ENCODE data around the gene EIF3D. TPM values are rescaled to one million over a fixed set of nuclear protein-coding genes. Genes with fewer than 3 reads are reported as not detected.
A peak's percentile ranks its signal among the peaks of the same experiment; 100 is the strongest.

EIF3D gene
- total and polyA plus RNA-seq, 2 of the 8 experiments (the other 6 are each of a cell fraction or from before 2014, with no cell fraction given): 195 to 408 TPM

- Histone ChIP-seq H2BK12ac (ENCODE audit: low read depth, low read length) (peak within 1 kb of the TSS; percentile 75; the same call in 1 of the 2 replicates), H3K18ac (ENCODE audit: extremely low read depth, low read length) (peak within 1 kb of the TSS; percentile 68; the same call in 1 of the 2 replicates), H3K27me3 (replicated peaks in 1 of 4; ENCODE audit: control insufficient read depth in 3 of 4, extremely low read depth in 1 of 4, insufficient read depth in 3 of 4, low read length in 3 of 4) (peaks cover 0 to 7% (median 5%) of the 10 kb centered on the region in 4 experiments; a peak in 5 of 7 replicates), H2BK15ac (ENCODE audit: low read length) (peak within 1 kb of the TSS; percentile 88; the same call in 1 of the 2 replicates), H3K4me1 (replicated peaks in 1 of 4; ENCODE audit: control insufficient read depth in 3 of 4, insufficient read depth in 4 of 4, low read length in 3 of 4) (peaks cover 0 to 5% (median 2%) of the 10 kb centered on the region in 4 experiments; a peak in 4 of 7 replicates), H3K4me2 (ENCODE audit: insufficient read depth in 1 of 2, low read depth in 2 of 2, low read length in 2 of 2) (peak within 1 kb of the TSS; percentile 88 to 97), H4K8ac (ENCODE audit: extremely low read depth, insufficient read depth, low read length) (peak within 1 kb of the TSS; percentile 99), H3K4me3 (ENCODE audit: extremely low read depth in 1 of 4, insufficient read depth in 2 of 4, low read depth in 3 of 4, low read length in 4 of 4) (peak within 1 kb of the TSS; percentile 58 to 97 (median 71)), H3K36me3 (ENCODE audit: control insufficient read depth in 2 of 4, insufficient read depth in 4 of 4, low read length in 3 of 4) (peaks cover 0 to 5% (median under 1%) of the 10 kb centered on the region in 4 experiments; a peak in 3 of 8 replicates), H4K91ac (replicated peaks; ENCODE audit: insufficient read length, low read length) (no peak within 1 kb of the TSS), H3K23ac (ENCODE audit: insufficient read length) (no peak within 1 kb of the TSS), H3K27ac (ENCODE audit: low read depth, low read length) (peak within 1 kb of the TSS; percentile 60), H2AK5ac (ENCODE audit: low read depth, low read length) (0 out of 2 replicates have a peak within 1 kb of the TSS, but pooled peaks have one; percentile 45), H3K79me1 (ENCODE audit: low read depth, low read length) (no peaks in the 10 kb centered on the region), H2BK20ac (ENCODE audit: low read length) (no peak within 1 kb of the TSS), H3K9ac (replicated peaks in 1 of 4; ENCODE audit: extremely low read depth in 1 of 4, low read depth in 3 of 4, low read length in 3 of 4) (peak within 1 kb of the TSS; percentile 67 to 86 (median 74)), H3K79me2 (ENCODE audit: control insufficient read depth in 1 of 2, insufficient read depth in 2 of 2, low read length in 2 of 2) (no peaks in the 10 kb centered on the region), H2BK120ac (replicated peaks; ENCODE audit: low read depth, low read length) (no peak within 1 kb of the TSS), H3K23me2 (ENCODE audit: low read depth, low read length) (peaks cover 7% of the 10 kb centered on the region), H4K20me1 (replicated peaks in 1 of 2; ENCODE audit: control insufficient read depth in 1 of 2, insufficient read depth in 2 of 2, low read length in 2 of 2) (no peaks in the 10 kb centered on the region), H3K14ac (ENCODE audit: insufficient read length) (no peak within 1 kb of the TSS), H3K9me3 (ENCODE audit: insufficient read depth in 2 of 2, low read depth in 1 of 2, low read length in 1 of 2) (no peaks in the 10 kb centered on the region), H2BK5ac (ENCODE audit: low read depth, low read length) (peak within 1 kb of the TSS; percentile 90), H2AFZ (ENCODE audit: low read length) (peak within 1 kb of the TSS; percentile 74), H4K5ac (ENCODE audit: insufficient read length, low read depth, low read length) (peak within 1 kb of the TSS; percentile 57), H3K4ac (replicated peaks; ENCODE audit: insufficient read length, low read depth, low read length) (peak within 1 kb of the TSS; percentile 80), H3K56ac (replicated peaks; ENCODE audit: insufficient read length, low read depth, low read length) (peak within 1 kb of the TSS; percentile 9)
- WGBS, 2 experiments (ENCODE audit: extremely low coverage in 1 of 2, insufficient coverage in 1 of 2, insufficient read length in 1 of 2, insufficient replicate concordance in 2 of 2, low coverage in 1 of 2, low lambda C conversion rate in 2 of 2, missing lambda C conversion rate in 1 of 2): 1% methylated on average over 38 of the region's 62 CpGs; no CpG with 5 or more reads in 1 of the 2 experiments
- POLR2A ChIA-PET (ENCODE audit: partially characterized antibody): interaction anchor here (0.7 to 2.7 kb wide), 28 partner anchors 8 to 308 kb away, joined by 3 to 13 read pairs (median 4); partner anchors contain the start of genes APOL2, FOXRED2 and MYH9
- CTCF ChIA-PET (ENCODE audit: partially characterized antibody): interaction anchor here (0.8 to 1.2 kb wide), 2 partner anchors 147 to 241 kb away, joined by 4 read pairs; no protein-coding TSS in a partner anchor
- DNase-seq (ENCODE audit: low read depth in 1 of 2, low spot score in 2 of 2): peak; percentile 77 to 92
- FAIRE-seq: no peak
- TF ChIP-seq JUND (IDR thresholded peaks at IDR 0.05; ENCODE audit: low read length): no peak
- peak; percentile 52 for TF ChIP-seq PHF8 (conservative IDR thresholded peaks at IDR 0.05; ENCODE audit: low read depth, low read length)
- no peak for TF ChIP-seq BCL11A (IDR thresholded peaks at IDR 0.05; ENCODE audit: low read depth in 2 of 2, low read length in 2 of 2)
- peak; percentile 82 for TF ChIP-seq TBP (IDR thresholded peaks at IDR 0.05; ENCODE audit: low read depth, low read length)
- no peak for TF ChIP-seq NANOG (IDR thresholded peaks at IDR 0.05; ENCODE audit: insufficient read depth, low read depth, low read length, poor library complexity, severe bottlenecking)
- TF ChIP-seq EZH2 (IDR thresholded peaks at IDR 0.05; ENCODE audit: low read depth, low read length, severe bottlenecking): no peak
- no peak for TF ChIP-seq SP4 (IDR thresholded peaks at IDR 0.05; ENCODE audit: low read length)
- peak in 1 of 2 experiments; percentile 86; a peak in 2 of 4 replicates for TF ChIP-seq SIN3A (conservative IDR thresholded peaks at IDR 0.05 in 1 of 2, IDR thresholded peaks at IDR 0.05 in 1 of 2; ENCODE audit: low read depth in 1 of 2, low read length in 2 of 2)
- TF ChIP-seq KDM5A (IDR thresholded peaks at IDR 0.05; ENCODE audit: low read length): peak; percentile 87; the same call in 1 of the 2 replicates
- TF ChIP-seq GABPA (IDR thresholded peaks at IDR 0.05; ENCODE audit: borderline replicate concordance, insufficient read depth, low read length): peak; percentile 86
- no peak for TF ChIP-seq CBX5 (IDR thresholded peaks at IDR 0.05; ENCODE audit: low read depth, low read length)
Observed at GRCh38 chr22:36481393-36482168, 47.4 kb downstream of the EIF3D start, which contains the start of gene TXN2. Gene TXN2, minus strand, starts transcription at chr22:36481640. Its CDS starts 803 bp downstream, at chr22:36480837.
